Activated CD4-positive, alpha-beta T cell treated with anti-CD3 and anti-CD28 coated beads, Interleukin-2, amount 50 U/mL, for 48 hours (primary cell): Measurements from ENCODE around the gene ATP11A.

Source experiments
- DNase-seq, 2 experiments: peaks; one replicate each; pipeline ENCODE4 v3.0.0-alpha.2; 2020

ATP11A gene

GRCh38 chr13:112899281-112900225 is 209.7 kb downstream of the ATP11A start:
- no peak for DNase-seq

DNA sequence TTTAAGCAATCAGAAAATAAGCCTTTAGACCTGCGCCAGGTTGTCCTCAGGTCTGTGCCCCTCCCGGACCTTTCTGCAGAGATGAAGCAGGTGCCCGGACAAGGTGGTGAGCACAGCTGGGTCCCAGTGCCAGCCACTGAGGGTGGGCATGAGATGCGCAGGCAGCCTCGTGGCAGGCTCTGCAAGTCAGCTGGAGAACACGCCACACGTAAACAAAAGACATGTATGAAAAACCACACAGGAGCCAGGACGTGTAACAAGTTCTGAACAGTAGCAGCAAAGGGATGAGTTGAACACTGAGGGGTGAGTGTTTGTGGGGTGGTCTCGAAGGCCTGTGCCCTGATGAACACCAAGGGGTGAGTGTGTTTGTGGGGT is 210.4 kb downstream of the ATP11A start:
- no peak for DNase-seq

DNA sequence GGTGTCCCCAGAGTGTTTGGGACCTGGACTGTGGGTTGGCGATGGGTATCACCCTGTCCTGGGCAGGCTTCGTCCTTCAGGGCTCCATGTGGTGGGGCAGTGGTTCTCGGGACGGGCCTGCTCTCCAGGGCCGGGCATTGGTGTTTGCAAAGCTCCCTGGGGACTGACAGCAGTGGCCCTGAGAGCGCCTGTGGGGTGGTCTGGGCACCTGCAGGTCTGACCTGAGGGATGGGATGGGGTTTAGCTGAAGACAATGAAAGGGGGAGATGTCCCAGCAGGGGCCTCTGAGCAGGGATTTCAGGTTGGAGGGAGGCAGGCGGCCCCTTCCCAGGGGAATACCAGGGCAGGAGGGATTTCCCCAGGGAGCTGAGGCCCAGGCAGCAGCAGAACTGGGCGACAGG is 210.9 kb downstream of the ATP11A start:
- no peak for DNase-seq

- DNase-seq, result no peak
Measured at GRCh38 chr13:112902101-112902651, 212.3 kb downstream of the ATP11A start.

GRCh38 chr13:112902669-112903068 is 212.8 kb downstream of the ATP11A start:
- DNase-seq, result no peak

GRCh38 chr13:112903071-112903577 is 213.3 kb downstream of the ATP11A start:
- DNase-seq, result no peak

- DNase-seq, result no peak
Measured at GRCh38 chr13:112903606-112904195, 213.9 kb downstream of the ATP11A start.

DNA sequence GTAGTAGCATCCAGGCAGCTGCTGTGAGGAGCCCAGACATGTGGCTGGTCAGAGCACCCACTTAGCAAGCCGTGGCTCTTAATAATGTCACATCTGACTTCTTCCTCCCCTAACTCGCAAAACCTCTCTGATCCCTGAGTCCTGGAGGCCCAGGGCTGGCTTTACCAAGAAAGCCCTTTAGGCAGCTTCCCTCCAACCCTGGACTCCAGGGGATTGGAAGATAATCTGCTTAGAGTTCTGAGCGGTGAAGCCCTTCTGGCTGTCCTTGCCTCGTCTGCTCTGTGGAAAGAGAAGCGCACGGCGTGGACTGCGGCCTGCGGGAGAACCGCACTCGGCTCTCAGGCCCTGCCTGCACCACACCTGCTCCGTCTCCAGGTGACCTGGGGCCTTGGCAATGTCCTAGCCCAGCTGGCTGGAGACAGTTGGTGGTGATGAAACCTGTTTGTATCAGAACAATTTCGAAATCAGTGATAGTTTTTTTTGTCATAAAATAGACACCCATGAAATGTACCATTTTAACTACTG is 214.7 kb downstream of the ATP11A start:
- DNase-seq, result no peak

DNA sequence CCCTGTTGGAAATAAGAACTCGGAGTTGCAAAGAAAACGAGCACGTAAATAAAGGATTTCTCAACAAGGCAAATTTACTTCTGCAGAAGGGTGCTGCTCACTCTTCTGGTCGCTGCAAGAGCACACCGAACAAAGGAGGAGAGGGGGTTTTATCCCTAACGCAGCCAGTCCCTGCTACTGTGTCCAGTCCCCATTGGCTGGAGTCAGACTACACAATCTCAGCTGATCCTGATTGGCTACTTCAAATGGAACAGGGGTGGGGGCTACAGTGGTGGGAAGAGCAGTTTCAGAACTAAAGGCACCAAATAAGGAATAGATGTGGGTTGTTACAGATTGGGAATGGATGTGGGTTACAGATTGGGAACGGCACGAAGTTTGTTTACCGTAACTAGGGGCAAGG is 215.2 kb downstream of the ATP11A start:
- no peak for DNase-seq

DNA sequence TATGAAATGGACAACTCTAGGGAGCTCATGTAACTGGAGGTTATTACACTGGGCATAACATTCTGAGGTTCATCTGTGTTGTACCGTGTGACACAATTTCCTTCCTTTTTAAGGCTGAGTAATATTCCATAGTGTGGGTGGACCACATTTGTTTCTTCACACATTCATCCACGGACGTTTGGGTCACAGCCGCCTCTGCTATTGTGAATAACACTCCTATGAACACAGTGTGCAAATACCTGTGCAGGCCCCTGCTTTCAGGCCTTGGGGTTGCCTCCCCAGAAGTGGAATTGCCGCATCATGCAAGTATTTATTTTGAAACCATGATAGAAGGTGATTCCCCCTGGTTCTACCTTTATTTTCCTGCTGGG is 215.8 kb downstream of the ATP11A start:
- DNase-seq, result no peak

- no peak for DNase-seq
Measured at GRCh38 chr13:112905990-112906641, 216.3 kb downstream of the ATP11A start.

GRCh38 chr13:112907286-112907685 is 217.4 kb downstream of the ATP11A start:
- no peak for DNase-seq

GRCh38 chr13:112907871-112908331 is 218.1 kb downstream of the ATP11A start:
- no peak for DNase-seq

DNA sequence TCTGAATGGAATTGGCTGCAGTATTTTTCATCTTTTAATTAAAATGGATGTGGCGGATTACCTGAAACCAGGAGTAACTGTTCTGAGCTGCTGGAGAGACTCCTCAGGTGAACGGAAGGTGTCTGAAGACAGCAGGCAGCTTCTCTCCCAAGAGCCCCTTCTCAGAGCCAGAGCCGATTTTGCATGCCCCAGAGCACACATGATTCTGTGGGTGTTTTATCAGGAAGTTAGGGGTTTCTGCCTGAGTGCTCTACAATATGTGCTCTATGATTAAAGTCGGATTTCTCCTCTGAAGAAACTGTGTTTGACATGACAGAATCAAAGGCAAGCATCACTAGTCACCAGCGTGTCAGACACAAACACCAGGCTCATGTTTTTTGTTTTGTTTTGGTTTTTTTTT is 218.5 kb downstream of the ATP11A start:
- no peak for DNase-seq

GRCh38 chr13:112910016-112910415 is 220.2 kb downstream of the ATP11A start:
- DNase-seq, result no peak

- DNase-seq, result no peak
Measured at GRCh38 chr13:112910616-112911280, 220.9 kb downstream of the ATP11A start.

DNA sequence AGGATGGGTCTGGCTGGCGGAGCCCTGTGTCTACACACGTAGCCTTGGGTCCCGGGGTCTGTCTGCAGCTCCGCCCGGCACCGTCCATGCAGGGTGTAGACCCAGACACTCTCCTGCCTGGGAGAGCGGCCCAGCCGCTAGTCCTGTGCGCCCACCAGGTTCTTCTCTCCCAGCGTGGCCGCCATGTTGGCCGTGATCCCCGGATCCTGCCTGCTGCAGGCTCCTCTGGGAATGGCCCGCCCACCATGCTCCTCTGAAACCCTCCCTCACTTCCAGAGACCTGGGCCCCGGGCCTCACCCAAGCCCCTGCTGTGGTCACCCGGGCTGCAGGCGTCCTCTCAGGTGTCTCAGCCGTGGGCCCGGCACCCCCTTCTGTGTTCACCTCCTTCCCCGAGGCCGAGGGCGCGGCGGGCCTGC is 221.5 kb downstream of the ATP11A start:
- no peak for DNase-seq

DNA sequence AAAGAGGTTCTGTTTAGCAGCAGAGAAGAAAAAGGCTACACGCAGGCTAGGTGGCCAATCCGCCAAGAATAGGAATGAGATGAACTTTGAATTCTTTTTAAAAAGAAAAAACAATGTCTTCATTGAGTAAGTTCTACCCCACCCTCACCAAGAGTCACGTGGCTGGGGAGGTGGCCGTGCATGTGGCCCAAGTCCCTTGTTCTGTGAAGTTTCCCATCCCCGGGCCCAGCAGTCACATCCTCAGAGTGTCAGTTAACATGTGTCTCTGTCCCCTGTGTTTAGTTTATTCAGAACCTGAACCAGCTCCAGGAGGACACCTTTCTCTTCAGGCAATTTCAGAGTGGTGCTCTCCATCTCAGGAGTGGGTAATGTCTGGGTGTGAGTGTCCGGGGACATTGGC is 222.0 kb downstream of the ATP11A start:
- DNase-seq, result no peak

DNA sequence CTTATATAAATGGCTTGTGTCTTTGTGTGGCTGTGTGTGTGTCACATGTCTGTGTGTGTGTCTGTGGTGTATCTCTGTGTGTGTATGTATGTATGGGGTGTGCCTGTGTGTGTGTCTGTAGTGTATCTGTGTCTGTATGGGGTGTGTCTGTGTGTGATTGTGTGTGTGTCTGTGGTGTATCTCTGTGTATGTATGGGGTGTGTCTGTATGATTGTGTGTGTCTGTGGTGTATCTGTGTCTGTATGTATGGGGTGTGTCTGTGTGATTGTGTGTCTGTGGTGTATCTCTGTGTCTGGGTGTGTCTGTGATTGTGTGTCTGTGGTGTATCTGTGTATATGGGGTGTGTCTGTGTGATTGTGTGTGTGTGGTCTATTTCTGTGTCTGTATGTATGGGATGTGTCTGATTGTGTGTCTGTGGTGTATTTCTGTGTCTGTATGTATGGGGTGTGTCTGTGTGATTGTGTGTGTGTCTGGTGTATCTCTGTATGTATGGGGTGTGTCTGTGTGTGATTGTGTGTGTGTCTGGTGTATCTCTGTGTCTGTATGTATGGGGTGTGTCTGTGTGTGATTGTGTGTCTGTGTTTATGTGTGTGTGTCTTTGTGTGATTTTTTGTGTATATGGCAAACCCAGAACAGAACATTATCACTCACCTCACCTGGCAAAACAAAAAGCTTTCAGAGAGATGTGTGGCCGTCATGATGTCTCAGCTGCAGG is 223.0 kb downstream of the ATP11A start:
- no peak for DNase-seq

- no peak for DNase-seq
Measured at GRCh38 chr13:112916296-112916695, 226.5 kb downstream of the ATP11A start.

DNA sequence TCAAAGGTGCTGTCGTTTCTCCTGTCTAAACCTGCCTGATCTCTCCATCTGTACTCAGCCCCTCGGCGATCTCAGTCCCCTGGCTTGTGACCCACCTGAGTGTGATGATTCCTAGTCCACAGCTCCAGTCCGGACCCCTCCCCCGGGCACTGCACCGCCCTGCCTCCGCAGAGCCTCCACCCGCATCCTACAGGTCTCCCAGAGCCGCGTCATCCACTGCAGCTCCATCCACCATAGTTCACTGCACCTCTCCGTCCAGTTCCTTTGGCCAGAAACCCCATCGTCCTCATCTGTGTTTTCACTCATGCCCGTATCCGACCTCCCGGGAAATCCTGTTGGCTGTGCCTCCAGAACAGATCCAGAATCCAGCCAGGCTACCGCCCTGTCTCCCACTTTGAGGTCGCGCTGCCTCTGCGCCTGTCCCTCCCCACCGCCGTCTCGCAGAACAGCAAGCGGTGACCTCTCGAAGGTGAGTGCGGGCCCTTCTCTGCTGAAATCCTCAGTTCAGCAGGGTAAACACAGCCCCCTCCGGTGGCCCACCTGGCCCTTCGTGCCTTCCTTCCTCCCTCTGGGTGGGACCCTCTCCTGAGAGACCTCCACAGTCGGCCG is 227.3 kb downstream of the ATP11A start:
- no peak for DNase-seq
